WTC11 (cell line): Measurements from ENCODE around the gene SLC5A7. TPM values are rescaled to one million over a fixed set of nuclear protein-coding genes. Genes with fewer than 3 reads are reported as not detected.
A peak's percentile ranks its signal among the peaks of the same experiment; 100 is the strongest.

Source experiments
- ATAC-seq: fragments of 200-7000 bp; cut with Tn5 transposase; 2 replicates; pipeline ENCODE4 v1.10.0; 2021; ENCODE audit warnings: mild to moderate bottlenecking, moderate library complexity
- Bru-seq: library from RNA; stranded (reverse); fragments of 400-500 nt; gene quantifications from one replicate; lab custom pipeline; 2021; lab: Mats Ljungman, UMichigan
- CTCF ChIA-PET: fragments of 300-600 bp; sonication (Branson Sonifier 250); formaldehyde crosslinking; loops from one replicate; lab custom pipeline; 2021; ENCODE audit warnings: antibody characterized with exemption; lab: Charles Lee
- POLR2A ChIA-PET: fragments of 350-600 bp; sonication (Branson Sonifier 250); formaldehyde crosslinking; loops from one replicate; lab custom pipeline; 2021; ENCODE audit warnings: antibody characterized with exemption; lab: Charles Lee
- DNase-seq: peaks from one replicate; pipeline ENCODE4 v3.0.0; 2021; ENCODE audit warnings: low spot score
- H3K27ac Mint-ChIP-seq: 2 replicates; pipeline ENCODE4 v1.8.0; 2021; ENCODE audit warnings: mixed read lengths
- H3K27me3 Mint-ChIP-seq: 2 replicates; pipeline ENCODE4 v1.8.0; 2021; ENCODE audit warnings: low read depth, mild to moderate bottlenecking, moderate library complexity, mixed read lengths
- H3K36me3 Mint-ChIP-seq: 2 replicates; pipeline ENCODE4 v1.8.0; 2021; ENCODE audit warnings: mixed read lengths
- H3K4me1 Mint-ChIP-seq: 2 replicates; pipeline ENCODE4 v1.8.0; 2022; ENCODE audit warnings: mixed read lengths
- H3K4me3 Mint-ChIP-seq: 2 replicates; pipeline ENCODE4 v1.8.0; 2021; ENCODE audit warnings: mild to moderate bottlenecking, moderate library complexity, mixed read lengths
- H3K9me3 Mint-ChIP-seq: 2 replicates; pipeline ENCODE4 v1.8.0; 2021; ENCODE audit warnings: mixed read lengths
- CREB1 ChIP-seq: sonication (generic); formaldehyde crosslinking; IDR thresholded peaks from 2 replicates; pipeline ENCODE4 v1.8.0; 2023; ENCODE audit warnings: mild to moderate bottlenecking, missing genetic modification reagents
- ETV6 ChIP-seq: sonication (generic); formaldehyde crosslinking; IDR thresholded peaks from 2 replicates; pipeline ENCODE4 v1.8.1; 2022; ENCODE audit warnings: mild to moderate bottlenecking, missing genetic modification reagents
- GABPB1 ChIP-seq: sonication (generic); formaldehyde crosslinking; IDR thresholded peaks from 2 replicates; pipeline ENCODE4 v1.8.1; 2023; ENCODE audit warnings: mild to moderate bottlenecking, missing genetic modification reagents
- RELA ChIP-seq: sonication (generic); formaldehyde crosslinking; IDR thresholded peaks from 2 replicates; pipeline ENCODE4 v1.8.1; 2022; ENCODE audit warnings: missing genetic modification reagents, mild to moderate bottlenecking, borderline replicate concordance
- RORB ChIP-seq: fragments of 250-450 bp; sonication (Bioruptor Pico); IDR thresholded peaks from 2 replicates; pipeline ENCODE4 v1.9.0; 2021; ENCODE audit warnings: mild to moderate bottlenecking
- ZNF263 ChIP-seq: sonication (generic); formaldehyde crosslinking; IDR thresholded peaks from 2 replicates; pipeline ENCODE4 v1.8.1; 2022; ENCODE audit warnings: low read depth, mild to moderate bottlenecking, moderate library complexity, missing genetic modification reagents
- ZNF671 ChIP-seq: fragments of 250-450 bp; sonication (Bioruptor Pico); IDR thresholded peaks from 2 replicates; pipeline ENCODE4 v1.8.0; 2021; ENCODE audit warnings: mild to moderate bottlenecking
- long read RNA-seq, 3 experiments: library from RNA in 1 of 3; library from capped mRNA in 1 of 3; library from polyadenylated mRNA in 1 of 3; unstranded in 2 of 3; stranded (forward) in 1 of 3; transcript quantifications; one replicate each; pipeline ENCODE4 v2.0.0, GENCODE V29; 2021
- total RNA-seq: library from RNA; stranded (reverse); gene quantifications from 3 replicates; pipeline ENCODE4 v1.2.3, GENCODE V29; 2021
- TF ChIP-seq, protein P1 (sequence below): sonication (generic); formaldehyde crosslinking; IDR thresholded peaks from 2 replicates; pipeline ENCODE4 v1.8.0; 2023; ENCODE audit warnings: missing genetic modification reagents, mild to moderate bottlenecking, borderline replicate concordance
- TF ChIP-seq, protein P2 (sequence below): sonication (generic); formaldehyde crosslinking; IDR thresholded peaks from 2 replicates; pipeline ENCODE4 v1.8.1; 2023; ENCODE audit warnings: mild to moderate bottlenecking, missing genetic modification reagents, moderate library complexity
- TF ChIP-seq, protein P3 (sequence below): sonication (generic); formaldehyde crosslinking; IDR thresholded peaks from 2 replicates; pipeline ENCODE4 v1.8.1; 2023; ENCODE audit warnings: mild to moderate bottlenecking, moderate library complexity, missing genetic modification reagents
- TF ChIP-seq, protein P4 (sequence below): fragments of 250-450 bp; sonication (Bioruptor Pico); IDR thresholded peaks from 2 replicates; pipeline ENCODE4 v1.8.0; 2021; ENCODE audit warnings: mild to moderate bottlenecking
- TF ChIP-seq, protein P5 (sequence below): sonication (generic); formaldehyde crosslinking; IDR thresholded peaks from 2 replicates; pipeline ENCODE4 v1.8.1; 2022; ENCODE audit warnings: mild to moderate bottlenecking, moderate library complexity, missing genetic modification reagents
- TF ChIP-seq, protein P6 (sequence below): fragments of 200-600 bp; IDR thresholded peaks from 2 replicates; pipeline ENCODE4 v1.8.0; 2022; ENCODE audit warnings: antibody characterized with exemption
- TF ChIP-seq, protein P7 (sequence below): sonication (generic); formaldehyde crosslinking; IDR thresholded peaks from 2 replicates; pipeline ENCODE4 v1.8.0; 2022; ENCODE audit warnings: missing genetic modification reagents

The SLC5A7 gene
- total RNA-seq (0.05 TPM in 1 of 3 replicates, not detected in the others), Bru-seq, nascent RNA (percentile 7 among the genes with signal in this experiment)
- long read RNA-seq, experiment 1, result 0 reads
- long read RNA-seq, experiment 2, result 0 reads
- long read RNA-seq, experiment 3, result 0 reads

DNA sequence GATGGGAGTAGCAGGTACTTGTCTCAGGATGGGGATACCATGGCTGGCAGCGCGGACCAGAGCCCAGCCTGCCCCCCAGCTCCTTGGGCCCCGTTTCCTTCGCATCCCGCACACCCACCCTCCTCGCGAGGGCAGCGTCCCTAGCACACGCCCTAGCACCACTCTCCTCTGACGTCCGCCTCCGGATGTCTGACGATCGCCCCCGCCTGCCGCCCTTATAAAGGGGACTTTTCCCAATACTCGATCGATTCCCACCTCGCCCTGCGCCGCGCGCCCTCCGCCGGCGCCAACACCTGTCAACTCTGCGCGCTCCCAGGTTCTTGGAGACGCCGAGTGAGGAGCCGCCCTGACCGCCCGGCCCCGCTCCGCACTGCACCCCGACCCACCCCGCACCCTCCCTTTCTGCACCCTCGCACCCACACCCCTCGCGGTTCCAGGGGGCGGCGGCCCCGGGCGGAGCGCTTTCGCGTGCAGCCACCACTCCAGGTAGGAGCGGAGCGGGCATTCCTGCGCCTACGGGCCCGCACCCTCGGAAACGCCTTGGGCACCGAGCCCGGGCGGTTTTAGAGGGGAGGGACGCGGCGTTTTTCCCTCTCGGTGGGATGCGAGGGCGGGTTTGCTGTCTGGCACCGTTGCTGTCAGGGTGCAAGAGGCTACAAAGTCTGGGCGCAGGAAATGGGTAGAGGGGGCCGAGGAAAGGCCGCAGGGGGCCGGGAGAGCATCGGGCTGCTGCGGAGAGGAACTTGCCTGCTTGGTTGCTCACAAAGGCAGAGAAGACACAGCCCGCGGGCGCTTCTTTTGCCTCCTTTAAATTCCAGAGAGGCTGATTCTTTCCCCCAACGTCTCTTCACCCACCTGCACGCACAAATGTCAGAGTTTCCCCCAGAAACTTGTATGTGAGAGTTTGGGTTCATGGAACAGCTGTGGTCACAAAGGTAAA, at the start of gene SLC5A7:
Gene SLC5A7, plus strand, starts transcription at position 247 of the 940 bp plus-strand sequence. CDS start 1,632 bp downstream, outside the sequence.
- peak; percentile 57 for DNase-seq
- Mint-ChIP-seq H3K36me3 (no peaks in the 10 kb centered on the region), H3K27me3 (peaks cover 33% of the 10 kb centered on the region), H3K27ac (no peak within 1 kb of the TSS), H3K4me3 (peak within 1 kb of the TSS; percentile 79), H3K9me3 (no peaks in the 10 kb centered on the region), H3K4me1 (peaks cover 3% of the 10 kb centered on the region; the same call in 1 of the 2 replicates)
- CTCF ChIA-PET, result interaction anchor here (0.9 to 1.0 kb wide), 2 partner anchors 49 to 198 kb away, joined by 3 read pairs; no protein-coding TSS in a partner anchor
- POLR2A ChIA-PET, result no interaction called here
- no peak for TF ChIP-seq CREB1
- no peak for TF ChIP-seq RELA (CRISPR knock-in tag)
- no peak for TF ChIP-seq ETV6 (CRISPR knock-in tag)
- TF ChIP-seq, protein P1, sequence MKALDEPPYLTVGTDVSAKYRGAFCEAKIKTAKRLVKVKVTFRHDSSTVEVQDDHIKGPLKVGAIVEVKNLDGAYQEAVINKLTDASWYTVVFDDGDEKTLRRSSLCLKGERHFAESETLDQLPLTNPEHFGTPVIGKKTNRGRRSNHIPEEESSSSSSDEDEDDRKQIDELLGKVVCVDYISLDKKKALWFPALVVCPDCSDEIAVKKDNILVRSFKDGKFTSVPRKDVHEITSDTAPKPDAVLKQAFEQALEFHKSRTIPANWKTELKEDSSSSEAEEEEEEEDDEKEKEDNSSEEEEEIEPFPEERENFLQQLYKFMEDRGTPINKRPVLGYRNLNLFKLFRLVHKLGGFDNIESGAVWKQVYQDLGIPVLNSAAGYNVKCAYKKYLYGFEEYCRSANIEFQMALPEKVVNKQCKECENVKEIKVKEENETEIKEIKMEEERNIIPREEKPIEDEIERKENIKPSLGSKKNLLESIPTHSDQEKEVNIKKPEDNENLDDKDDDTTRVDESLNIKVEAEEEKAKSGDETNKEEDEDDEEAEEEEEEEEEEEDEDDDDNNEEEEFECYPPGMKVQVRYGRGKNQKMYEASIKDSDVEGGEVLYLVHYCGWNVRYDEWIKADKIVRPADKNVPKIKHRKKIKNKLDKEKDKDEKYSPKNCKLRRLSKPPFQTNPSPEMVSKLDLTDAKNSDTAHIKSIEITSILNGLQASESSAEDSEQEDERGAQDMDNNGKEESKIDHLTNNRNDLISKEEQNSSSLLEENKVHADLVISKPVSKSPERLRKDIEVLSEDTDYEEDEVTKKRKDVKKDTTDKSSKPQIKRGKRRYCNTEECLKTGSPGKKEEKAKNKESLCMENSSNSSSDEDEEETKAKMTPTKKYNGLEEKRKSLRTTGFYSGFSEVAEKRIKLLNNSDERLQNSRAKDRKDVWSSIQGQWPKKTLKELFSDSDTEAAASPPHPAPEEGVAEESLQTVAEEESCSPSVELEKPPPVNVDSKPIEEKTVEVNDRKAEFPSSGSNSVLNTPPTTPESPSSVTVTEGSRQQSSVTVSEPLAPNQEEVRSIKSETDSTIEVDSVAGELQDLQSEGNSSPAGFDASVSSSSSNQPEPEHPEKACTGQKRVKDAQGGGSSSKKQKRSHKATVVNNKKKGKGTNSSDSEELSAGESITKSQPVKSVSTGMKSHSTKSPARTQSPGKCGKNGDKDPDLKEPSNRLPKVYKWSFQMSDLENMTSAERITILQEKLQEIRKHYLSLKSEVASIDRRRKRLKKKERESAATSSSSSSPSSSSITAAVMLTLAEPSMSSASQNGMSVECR (CRISPR knock-in tag), result no peak
- TF ChIP-seq, protein P2, sequence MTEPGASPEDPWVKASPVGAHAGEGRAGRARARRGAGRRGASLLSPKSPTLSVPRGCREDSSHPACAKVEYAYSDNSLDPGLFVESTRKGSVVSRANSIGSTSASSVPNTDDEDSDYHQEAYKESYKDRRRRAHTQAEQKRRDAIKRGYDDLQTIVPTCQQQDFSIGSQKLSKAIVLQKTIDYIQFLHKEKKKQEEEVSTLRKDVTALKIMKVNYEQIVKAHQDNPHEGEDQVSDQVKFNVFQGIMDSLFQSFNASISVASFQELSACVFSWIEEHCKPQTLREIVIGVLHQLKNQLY, result peak; percentile 54; the same call in 1 of the 2 replicates
- TF ChIP-seq, protein P3, sequence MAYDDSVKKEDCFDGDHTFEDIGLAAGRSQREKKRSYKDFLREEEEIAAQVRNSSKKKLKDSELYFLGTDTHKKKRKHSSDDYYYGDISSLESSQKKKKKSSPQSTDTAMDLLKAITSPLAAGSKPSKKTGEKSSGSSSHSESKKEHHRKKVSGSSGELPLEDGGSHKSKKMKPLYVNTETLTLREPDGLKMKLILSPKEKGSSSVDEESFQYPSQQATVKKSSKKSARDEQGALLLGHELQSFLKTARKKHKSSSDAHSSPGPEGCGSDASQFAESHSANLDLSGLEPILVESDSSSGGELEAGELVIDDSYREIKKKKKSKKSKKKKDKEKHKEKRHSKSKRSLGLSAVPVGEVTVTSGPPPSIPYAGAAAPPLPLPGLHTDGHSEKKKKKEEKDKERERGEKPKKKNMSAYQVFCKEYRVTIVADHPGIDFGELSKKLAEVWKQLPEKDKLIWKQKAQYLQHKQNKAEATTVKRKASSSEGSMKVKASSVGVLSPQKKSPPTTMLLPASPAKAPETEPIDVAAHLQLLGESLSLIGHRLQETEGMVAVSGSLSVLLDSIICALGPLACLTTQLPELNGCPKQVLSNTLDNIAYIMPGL, result peak; percentile 49; the same call in 1 of the 2 replicates
- no peak for TF ChIP-seq ZNF671 (CRISPR knock-in tag)
- TF ChIP-seq, protein P4, sequence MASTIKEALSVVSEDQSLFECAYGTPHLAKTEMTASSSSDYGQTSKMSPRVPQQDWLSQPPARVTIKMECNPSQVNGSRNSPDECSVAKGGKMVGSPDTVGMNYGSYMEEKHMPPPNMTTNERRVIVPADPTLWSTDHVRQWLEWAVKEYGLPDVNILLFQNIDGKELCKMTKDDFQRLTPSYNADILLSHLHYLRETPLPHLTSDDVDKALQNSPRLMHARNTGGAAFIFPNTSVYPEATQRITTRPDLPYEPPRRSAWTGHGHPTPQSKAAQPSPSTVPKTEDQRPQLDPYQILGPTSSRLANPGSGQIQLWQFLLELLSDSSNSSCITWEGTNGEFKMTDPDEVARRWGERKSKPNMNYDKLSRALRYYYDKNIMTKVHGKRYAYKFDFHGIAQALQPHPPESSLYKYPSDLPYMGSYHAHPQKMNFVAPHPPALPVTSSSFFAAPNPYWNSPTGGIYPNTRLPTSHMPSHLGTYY, result no peak
- TF ChIP-seq, protein P5, sequence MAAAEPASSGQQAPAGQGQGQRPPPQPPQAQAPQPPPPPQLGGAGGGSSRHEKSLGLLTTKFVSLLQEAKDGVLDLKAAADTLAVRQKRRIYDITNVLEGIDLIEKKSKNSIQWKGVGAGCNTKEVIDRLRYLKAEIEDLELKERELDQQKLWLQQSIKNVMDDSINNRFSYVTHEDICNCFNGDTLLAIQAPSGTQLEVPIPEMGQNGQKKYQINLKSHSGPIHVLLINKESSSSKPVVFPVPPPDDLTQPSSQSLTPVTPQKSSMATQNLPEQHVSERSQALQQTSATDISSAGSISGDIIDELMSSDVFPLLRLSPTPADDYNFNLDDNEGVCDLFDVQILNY (CRISPR knock-in tag), result peak; percentile 36; the same call in 1 of the 2 replicates
- ATAC-seq, result peak; percentile 83

DNA sequence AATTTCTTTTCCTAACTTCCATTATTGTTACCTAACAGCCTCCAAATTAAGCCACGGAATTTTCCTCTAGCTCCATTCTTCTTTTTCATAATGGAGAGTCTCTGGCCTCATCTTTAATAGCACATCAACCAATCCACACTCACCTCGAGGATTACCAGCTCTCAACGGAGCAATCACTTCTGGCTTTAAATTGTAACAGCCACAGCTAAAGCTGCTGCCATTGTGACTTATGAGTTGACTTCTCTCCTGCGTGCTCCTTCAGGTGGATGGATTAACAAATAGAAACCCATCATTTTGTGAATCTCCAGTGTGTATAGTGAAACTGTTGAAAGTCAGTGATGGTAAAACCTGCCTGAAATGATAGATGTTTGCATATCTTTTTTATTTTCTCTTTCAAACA, 24.9 kb upstream of the SLC5A7 start:
- TF ChIP-seq, protein P6, sequence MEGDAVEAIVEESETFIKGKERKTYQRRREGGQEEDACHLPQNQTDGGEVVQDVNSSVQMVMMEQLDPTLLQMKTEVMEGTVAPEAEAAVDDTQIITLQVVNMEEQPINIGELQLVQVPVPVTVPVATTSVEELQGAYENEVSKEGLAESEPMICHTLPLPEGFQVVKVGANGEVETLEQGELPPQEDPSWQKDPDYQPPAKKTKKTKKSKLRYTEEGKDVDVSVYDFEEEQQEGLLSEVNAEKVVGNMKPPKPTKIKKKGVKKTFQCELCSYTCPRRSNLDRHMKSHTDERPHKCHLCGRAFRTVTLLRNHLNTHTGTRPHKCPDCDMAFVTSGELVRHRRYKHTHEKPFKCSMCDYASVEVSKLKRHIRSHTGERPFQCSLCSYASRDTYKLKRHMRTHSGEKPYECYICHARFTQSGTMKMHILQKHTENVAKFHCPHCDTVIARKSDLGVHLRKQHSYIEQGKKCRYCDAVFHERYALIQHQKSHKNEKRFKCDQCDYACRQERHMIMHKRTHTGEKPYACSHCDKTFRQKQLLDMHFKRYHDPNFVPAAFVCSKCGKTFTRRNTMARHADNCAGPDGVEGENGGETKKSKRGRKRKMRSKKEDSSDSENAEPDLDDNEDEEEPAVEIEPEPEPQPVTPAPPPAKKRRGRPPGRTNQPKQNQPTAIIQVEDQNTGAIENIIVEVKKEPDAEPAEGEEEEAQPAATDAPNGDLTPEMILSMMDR, result no peak
- TF ChIP-seq RORB (CRISPR knock-in tag) (no peak), ZNF263 (CRISPR knock-in tag) (no peak), GABPB1 (CRISPR knock-in tag) (no peak)
- TF ChIP-seq, protein P7, sequence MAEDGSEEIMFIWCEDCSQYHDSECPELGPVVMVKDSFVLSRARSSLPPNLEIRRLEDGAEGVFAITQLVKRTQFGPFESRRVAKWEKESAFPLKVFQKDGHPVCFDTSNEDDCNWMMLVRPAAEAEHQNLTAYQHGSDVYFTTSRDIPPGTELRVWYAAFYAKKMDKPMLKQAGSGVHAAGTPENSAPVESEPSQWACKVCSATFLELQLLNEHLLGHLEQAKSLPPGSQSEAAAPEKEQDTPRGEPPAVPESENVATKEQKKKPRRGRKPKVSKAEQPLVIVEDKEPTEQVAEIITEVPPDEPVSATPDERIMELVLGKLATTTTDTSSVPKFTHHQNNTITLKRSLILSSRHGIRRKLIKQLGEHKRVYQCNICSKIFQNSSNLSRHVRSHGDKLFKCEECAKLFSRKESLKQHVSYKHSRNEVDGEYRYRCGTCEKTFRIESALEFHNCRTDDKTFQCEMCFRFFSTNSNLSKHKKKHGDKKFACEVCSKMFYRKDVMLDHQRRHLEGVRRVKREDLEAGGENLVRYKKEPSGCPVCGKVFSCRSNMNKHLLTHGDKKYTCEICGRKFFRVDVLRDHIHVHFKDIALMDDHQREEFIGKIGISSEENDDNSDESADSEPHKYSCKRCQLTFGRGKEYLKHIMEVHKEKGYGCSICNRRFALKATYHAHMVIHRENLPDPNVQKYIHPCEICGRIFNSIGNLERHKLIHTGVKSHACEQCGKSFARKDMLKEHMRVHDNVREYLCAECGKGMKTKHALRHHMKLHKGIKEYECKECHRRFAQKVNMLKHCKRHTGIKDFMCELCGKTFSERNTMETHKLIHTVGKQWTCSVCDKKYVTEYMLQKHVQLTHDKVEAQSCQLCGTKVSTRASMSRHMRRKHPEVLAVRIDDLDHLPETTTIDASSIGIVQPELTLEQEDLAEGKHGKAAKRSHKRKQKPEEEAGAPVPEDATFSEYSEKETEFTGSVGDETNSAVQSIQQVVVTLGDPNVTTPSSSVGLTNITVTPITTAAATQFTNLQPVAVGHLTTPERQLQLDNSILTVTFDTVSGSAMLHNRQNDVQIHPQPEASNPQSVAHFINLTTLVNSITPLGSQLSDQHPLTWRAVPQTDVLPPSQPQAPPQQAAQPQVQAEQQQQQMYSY (CRISPR knock-in tag), result no peak
- CTCF ChIA-PET, result interaction anchor here (1.0 kb wide), 1 partner anchor 209 kb away, joined by 3 read pairs; no protein-coding TSS in a partner anchor
- no peaks in the 10 kb centered on the region for H3K36me3 Mint-ChIP-seq
- H3K4me1 Mint-ChIP-seq, result 0 out of 2 replicates have a peak, but pooled peaks cover 2% of the 10 kb centered on the region
- H3K27ac Mint-ChIP-seq, result no peak overlapping the region
- DNase-seq (no peak), ATAC-seq (no peak)
- POLR2A ChIA-PET, result no interaction called here
- peaks cover 21% of the 10 kb centered on the region for H3K9me3 Mint-ChIP-seq
- no peaks in the 10 kb centered on the region for H3K27me3 Mint-ChIP-seq
- no peak overlapping the region for H3K4me3 Mint-ChIP-seq
